BLaER1 treated with 17β-estradiol and CSF1 and Interleukin-3, amounts not matched to agents 10 nM and 100 nM (cell line): Measurements from ENCODE around the gene L2HGDH.
"Not testable (repeated sequence)": the region's sequence is repeated elsewhere in the genome, so short reads cannot be mapped to it uniquely, and the experiment has no call there.

ENCODE experiments used
- H3K27ac ChIP-seq, 11 experiments: shearing (Covaris generic); formaldehyde crosslinking; 2 replicates each; pipeline ENCODE4 v1.8.1; 2022
- H3K27me3 ChIP-seq, 11 experiments: shearing (Covaris generic); formaldehyde crosslinking; 2 replicates each; pipeline ENCODE4 v1.8.1; 2022
- H3K36me3 ChIP-seq, 11 experiments: shearing (Covaris generic); formaldehyde crosslinking; 2 replicates each; pipeline ENCODE4 v1.8.1; 2022
- H3K4me1 ChIP-seq, 10 experiments: shearing (Covaris generic); formaldehyde crosslinking; 2 replicates each; pipeline ENCODE4 v1.8.1; 2022
- H3K4me2 ChIP-seq, 11 experiments: shearing (Covaris generic); formaldehyde crosslinking; 2 replicates each; pipeline ENCODE4 v1.8.1; 2022
- H3K4me3 ChIP-seq, 10 experiments: shearing (Covaris generic); formaldehyde crosslinking; 2 replicates each; pipeline ENCODE4 v1.8.1; 2022
- H3K9ac ChIP-seq, 11 experiments: shearing (Covaris generic); formaldehyde crosslinking; 2 replicates each; pipeline ENCODE4 v1.8.1; 2022
- H3K9me3 ChIP-seq, 11 experiments: shearing (Covaris generic); formaldehyde crosslinking; replicated peaks in 1 of 11; 2 replicates each; pipeline ENCODE4 v1.8.1; 2022
- H4K20me1 ChIP-seq, 11 experiments: shearing (Covaris generic); formaldehyde crosslinking; 2 replicates each; pipeline ENCODE4 v1.8.1; 2022
- Cebpa-rat ChIP-seq, 11 experiments: shearing (Covaris generic); IDR thresholded peaks; 2 replicates each; pipeline ENCODE4 v1.8.1; 2022

Gene L2HGDH

DNA sequence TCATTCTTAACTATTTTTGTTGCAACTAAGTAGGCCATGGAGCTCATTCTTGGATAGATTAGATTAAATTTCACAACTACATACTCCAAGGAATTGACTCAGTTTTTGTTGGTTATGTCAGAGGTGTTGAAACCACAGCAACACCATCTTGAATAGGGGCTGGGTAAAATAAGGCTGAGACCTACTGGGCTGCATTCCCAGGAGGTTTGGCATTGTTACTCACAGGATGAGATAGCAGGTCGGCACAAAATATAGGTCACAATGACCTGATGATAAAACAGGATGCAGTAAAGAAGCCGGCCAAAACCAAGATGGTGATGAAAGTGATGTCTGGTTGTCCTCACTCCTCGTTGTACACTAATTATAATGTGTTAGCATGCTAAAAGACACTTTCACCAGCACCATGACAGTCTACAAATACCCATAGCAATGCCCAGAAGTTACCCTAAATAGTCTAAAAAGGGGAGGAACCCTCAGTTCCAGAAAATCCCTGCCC lies 21.0 kb upstream of the L2HGDH start:
- no peak for TF ChIP-seq Cebpa-rat (IDR thresholded peaks at IDR 0.05)
- no peaks in the 10 kb centered on the region for H3K9me3 ChIP-seq
- H3K36me3 ChIP-seq: peaks cover 5 to 43% (median 20%) of the 10 kb centered on the region in 11 experiments; a peak in 15 of 22 replicates
- peaks cover 17 to 34% (median 22%) of the 10 kb centered on the region in 10 experiments for H3K4me1 ChIP-seq
- H3K27me3 ChIP-seq: no peaks in the 10 kb centered on the region
- no peaks in the 10 kb centered on the region for H4K20me1 ChIP-seq
- 0 out of 22 replicates have a peak overlapping the region, but pooled peaks of 1 of the 11 experiments have one; percentile 16 for H3K27ac ChIP-seq
- no peak overlapping the region for H3K4me3 ChIP-seq
- H3K9ac ChIP-seq: no peak overlapping the region
- H3K4me2 ChIP-seq: peak overlapping the region in 2 of 11 experiments; percentile 1 to 17; a peak in 2 of 22 replicates

DNA sequence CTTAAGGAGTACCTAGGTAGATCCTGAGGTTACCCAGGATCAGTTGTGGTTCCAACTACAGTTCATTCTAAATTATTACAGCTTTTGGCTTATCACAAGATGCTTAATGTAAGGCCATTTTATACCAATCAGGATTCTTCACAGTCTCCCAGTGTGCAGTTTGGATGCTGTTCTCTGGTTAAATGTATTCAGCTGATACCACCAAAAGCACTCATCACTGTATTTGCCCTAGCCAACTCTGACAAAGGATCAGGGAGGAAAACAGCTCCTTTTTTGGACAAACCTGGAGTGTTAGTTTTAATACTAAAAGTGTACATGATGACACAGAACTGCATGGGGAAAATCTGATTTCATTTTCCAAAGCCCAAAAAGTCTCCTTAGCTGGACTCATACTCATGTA lies 19.6 kb upstream of the L2HGDH start:
- H3K4me3 ChIP-seq: no peak overlapping the region
- no peak overlapping the region for H3K9ac ChIP-seq
- H3K27me3 ChIP-seq: no peaks in the 10 kb centered on the region
- peaks cover 13 to 56% (median 27%) of the 10 kb centered on the region in 11 experiments; a peak in 19 of 22 replicates for H3K36me3 ChIP-seq
- no peaks in the 10 kb centered on the region for H4K20me1 ChIP-seq
- no peak for TF ChIP-seq Cebpa-rat (IDR thresholded peaks at IDR 0.05)
- H3K9me3 ChIP-seq: no peaks in the 10 kb centered on the region
- H3K4me1 ChIP-seq: peaks cover 14 to 32% (median 22%) of the 10 kb centered on the region in 10 experiments
- no peak overlapping the region for H3K4me2 ChIP-seq
- H3K27ac ChIP-seq: 0 out of 22 replicates have a peak overlapping the region, but pooled peaks of 1 of the 11 experiments have one; percentile 2

DNA sequence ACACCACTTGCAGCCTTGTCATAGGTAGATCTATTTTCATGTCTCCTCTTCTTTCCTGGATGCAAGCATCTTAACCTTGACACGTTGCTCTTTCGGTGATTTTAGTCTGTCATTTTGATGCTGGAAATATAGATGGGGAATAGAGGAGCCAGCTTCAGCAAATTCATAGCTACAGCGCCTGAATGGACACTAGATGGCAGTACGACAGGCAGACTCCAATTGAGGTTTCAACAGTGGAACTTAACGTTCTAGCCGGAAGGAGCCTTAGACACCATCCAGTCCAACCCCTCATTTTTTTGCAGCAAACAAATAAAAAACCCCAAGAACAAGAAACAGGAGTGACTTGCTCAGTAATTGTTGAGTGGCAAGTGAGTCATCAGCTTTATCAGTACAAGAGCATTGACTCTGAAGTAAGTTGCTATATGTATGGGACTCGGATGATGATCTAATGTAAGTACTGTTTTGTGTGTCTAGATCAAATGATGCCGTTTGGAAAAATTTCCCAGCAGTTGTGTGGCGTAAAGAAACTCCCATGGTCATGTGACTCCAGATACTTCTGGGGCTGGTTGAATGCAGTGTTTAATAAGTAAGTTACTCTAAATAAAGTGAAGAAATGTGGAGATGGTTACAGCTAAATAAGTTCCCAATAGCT lies 9.1 kb upstream of the L2HGDH start:
- Histone ChIP-seq H3K36me3 (peaks cover 26 to 36% (median 33%) of the 10 kb centered on the region in 11 experiments; a peak in 21 of 22 replicates), H3K27me3 (no peaks in the 10 kb centered on the region), H4K20me1 (peaks cover 0 to 26% (median 7%) of the 10 kb centered on the region in 11 experiments; a peak in 10 of 22 replicates), H3K27ac (peak overlapping the region in 3 of 11 experiments; percentile 7 to 30 (median 8); a peak in 5 of 22 replicates), H3K9ac (peak overlapping the region in 3 of 11 experiments; percentile 2 to 12 (median 7); a peak in 1 of 22 replicates), H3K4me1 (peaks cover 4 to 29% (median 14%) of the 10 kb centered on the region in 10 experiments; a peak in 17 of 20 replicates), H3K9me3 (peaks cover 0 to 7% (median under 1%) of the 10 kb centered on the region in 11 experiments; a peak in 8 of 22 replicates), H3K4me2 (peak overlapping the region in 9 of 11 experiments; percentile 4 to 74 (median 23); a peak in 15 of 22 replicates), H3K4me3 (peak overlapping the region in 2 of 10 experiments; percentile 5 to 14; a peak in 3 of 20 replicates)
- TF ChIP-seq Cebpa-rat (IDR thresholded peaks at IDR 0.05): no peak

DNA sequence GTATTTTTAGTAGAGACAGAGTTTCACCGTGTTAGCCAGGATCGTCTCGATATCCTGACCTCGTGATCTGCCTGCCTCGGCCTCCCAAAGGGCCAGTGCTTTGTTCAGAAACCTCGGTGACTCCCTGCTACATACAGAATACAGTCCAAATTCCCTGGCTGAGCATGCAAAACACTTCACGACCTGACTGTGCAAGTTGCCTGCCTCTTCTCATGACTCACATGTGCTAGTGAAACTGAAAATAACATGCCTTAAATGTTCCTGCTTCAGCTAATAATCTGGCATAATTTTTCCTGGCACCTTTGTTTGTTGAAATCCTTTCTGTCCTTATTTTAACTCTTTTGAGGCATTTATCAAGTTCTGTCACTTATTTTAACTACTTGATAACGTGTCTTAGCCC lies 8.3 kb upstream of the L2HGDH start:
- peak overlapping the region in 5 of 11 experiments; percentile 1 to 18 (median 7); a peak in 4 of 22 replicates for H3K9ac ChIP-seq
- no peak overlapping the region for H3K4me3 ChIP-seq
- H3K4me2 ChIP-seq: peak overlapping the region in 4 of 11 experiments; percentile 19 to 44 (median 40); a peak in 8 of 22 replicates
- H3K4me1 ChIP-seq: peaks cover 4 to 29% (median 14%) of the 10 kb centered on the region in 10 experiments; a peak in 17 of 20 replicates
- TF ChIP-seq Cebpa-rat (IDR thresholded peaks at IDR 0.05): no peak
- peaks cover 0 to 26% (median 7%) of the 10 kb centered on the region in 11 experiments; a peak in 10 of 22 replicates for H4K20me1 ChIP-seq
- H3K9me3 ChIP-seq: peaks cover 0 to 16% (median 8%) of the 10 kb centered on the region in 11 experiments; a peak in 10 of 22 replicates
- peak overlapping the region in 1 of 11 experiments; percentile 34; a peak in 3 of 22 replicates for H3K27ac ChIP-seq
- no peaks in the 10 kb centered on the region for H3K27me3 ChIP-seq
- H3K36me3 ChIP-seq: peaks cover 19 to 35% (median 28%) of the 10 kb centered on the region in 11 experiments; a peak in 21 of 22 replicates

DNA sequence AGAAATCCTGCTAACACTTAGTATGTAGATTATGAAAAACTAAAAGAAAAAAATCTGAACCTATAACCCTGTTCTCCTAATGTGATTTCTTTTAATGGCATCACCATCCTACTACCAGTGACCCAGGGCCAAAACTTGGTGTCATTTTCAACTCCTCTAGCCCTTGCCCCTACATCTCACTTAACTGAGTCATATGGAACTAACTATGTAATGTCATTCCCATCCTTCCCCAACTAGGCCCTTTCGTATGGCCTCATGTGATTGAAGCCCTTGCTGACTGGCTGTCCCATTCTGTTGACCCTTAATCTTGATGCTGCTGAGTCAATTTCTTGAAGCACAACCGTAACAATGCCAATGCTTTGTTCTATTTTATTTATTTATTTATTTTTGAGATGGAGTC lies 7.7 kb upstream of the L2HGDH start:
- H3K36me3 ChIP-seq: peaks cover 16 to 35% (median 26%) of the 10 kb centered on the region in 11 experiments
- peak overlapping the region in 1 of 11 experiments; percentile 9; a peak in 2 of 22 replicates for H3K9ac ChIP-seq
- TF ChIP-seq Cebpa-rat (IDR thresholded peaks at IDR 0.05): no peak
- H3K27ac ChIP-seq: no peak overlapping the region
- peak overlapping the region in 4 of 11 experiments; percentile 19 to 44 (median 40); a peak in 3 of 22 replicates for H3K4me2 ChIP-seq
- peaks cover 0 to 20% (median 12%) of the 10 kb centered on the region in 11 experiments; a peak in 15 of 22 replicates for H3K9me3 ChIP-seq
- no peaks in the 10 kb centered on the region for H3K27me3 ChIP-seq
- peaks cover 4 to 29% (median 14%) of the 10 kb centered on the region in 10 experiments; a peak in 17 of 20 replicates for H3K4me1 ChIP-seq
- H4K20me1 ChIP-seq: peaks cover 0 to 26% (median 7%) of the 10 kb centered on the region in 11 experiments; a peak in 10 of 22 replicates
- no peak overlapping the region for H3K4me3 ChIP-seq

DNA sequence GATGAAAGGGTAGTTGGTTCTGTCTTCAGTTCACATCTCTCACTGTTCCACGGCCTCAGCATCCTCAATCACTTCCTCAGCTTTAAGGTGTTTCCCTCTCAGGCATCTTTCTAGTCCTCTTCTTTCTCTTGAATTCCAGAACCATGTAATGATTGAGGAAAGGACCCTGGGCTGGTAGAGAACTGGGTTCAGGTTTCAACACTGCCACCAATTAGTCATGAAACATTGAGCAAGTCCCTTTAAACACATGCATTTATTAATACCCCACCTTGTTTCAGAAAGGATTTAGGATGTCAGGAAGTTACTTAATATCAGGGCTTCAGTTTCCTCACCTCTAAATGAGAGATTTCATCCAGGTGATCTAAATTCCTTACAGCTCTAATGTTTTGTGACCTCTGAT lies 7.3 kb upstream of the L2HGDH start:
- H3K27me3 ChIP-seq: no peaks in the 10 kb centered on the region
- peaks cover 16 to 35% (median 26%) of the 10 kb centered on the region in 11 experiments for H3K36me3 ChIP-seq
- peaks cover 4 to 29% (median 14%) of the 10 kb centered on the region in 10 experiments; a peak in 17 of 20 replicates for H3K4me1 ChIP-seq

DNA sequence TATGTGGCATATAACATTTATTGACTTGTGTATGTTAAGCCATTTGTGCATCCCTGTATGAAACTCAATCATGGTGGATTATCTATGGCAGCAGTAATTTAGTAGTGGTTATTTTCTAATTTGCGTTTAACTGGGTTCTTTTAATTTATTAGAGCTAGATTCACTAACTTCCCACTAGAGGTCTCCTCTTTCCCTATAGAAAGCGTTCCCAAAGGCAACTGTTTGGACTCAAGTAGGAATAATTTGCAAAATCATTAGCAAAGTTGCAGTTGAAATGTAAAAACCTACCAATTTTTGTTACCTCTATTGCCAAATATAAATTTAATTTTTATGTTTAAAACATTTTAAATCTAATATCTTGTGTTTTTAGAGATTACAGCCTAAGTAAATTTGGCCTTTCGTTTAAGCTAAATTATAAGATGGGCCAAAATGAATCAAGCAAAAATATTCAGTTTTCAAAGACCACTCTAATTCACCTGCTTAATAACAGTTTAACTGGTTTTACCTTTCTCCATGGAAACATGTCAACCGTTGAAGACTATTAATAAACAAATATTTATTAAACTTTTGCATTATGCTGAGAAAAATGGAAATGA lies 6.1 kb upstream of the L2HGDH start:
- no peak overlapping the region for H3K27ac ChIP-seq

More for the DNA sequence above, 7.3 kb upstream of the L2HGDH start:
- Histone ChIP-seq H3K27ac (no peak overlapping the region), H4K20me1 (peaks cover 0 to 26% (median 7%) of the 10 kb centered on the region in 11 experiments; a peak in 10 of 22 replicates), H3K9ac (peak overlapping the region in 1 of 11 experiments; percentile 9; a peak in 1 of 22 replicates), H3K4me3 (no peak overlapping the region), H3K4me2 (peak overlapping the region in 2 of 11 experiments; percentile 10 to 44; a peak in 1 of 22 replicates), H3K9me3 (peaks cover 0 to 24% (median 16%) of the 10 kb centered on the region in 11 experiments; a peak in 19 of 22 replicates)
- TF ChIP-seq Cebpa-rat (IDR thresholded peaks at IDR 0.05): no peak

DNA sequence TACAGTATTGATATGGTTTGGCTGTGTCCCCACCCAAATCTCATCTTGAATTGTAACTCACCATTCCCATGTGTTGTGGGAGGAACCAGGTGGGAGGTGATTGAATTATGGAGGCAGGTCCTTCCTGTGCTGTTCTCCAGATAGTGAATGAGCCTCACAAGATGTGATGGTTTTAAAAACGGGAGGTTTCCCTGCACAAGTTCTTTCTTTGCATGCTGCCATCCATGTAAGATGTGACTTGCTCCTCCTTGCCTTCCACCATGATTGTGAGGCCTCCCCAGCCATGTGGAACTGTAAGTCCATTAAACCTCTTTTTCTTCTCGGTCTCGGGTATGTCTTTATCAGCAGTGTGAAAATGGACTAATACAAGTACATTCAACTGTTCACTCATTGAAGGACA lies 2.1 kb upstream of the L2HGDH start:
- peaks cover 17 to 26% (median 23%) of the 10 kb centered on the region in 10 experiments for H3K4me1 ChIP-seq
- H4K20me1 ChIP-seq: peaks cover 0 to 16% (median 0%) of the 10 kb centered on the region in 11 experiments; a peak in 8 of 22 replicates
- H3K27me3 ChIP-seq, H3K9ac ChIP-seq, H3K4me2 ChIP-seq, H3K4me3 ChIP-seq, H3K27ac ChIP-seq: not testable (repeated sequence)
- H3K9me3 ChIP-seq: peaks cover 0 to 32% (median 24%) of the 10 kb centered on the region in 11 experiments; a peak in 20 of 22 replicates
- H3K36me3 ChIP-seq: peaks cover 0 to 30% (median 18%) of the 10 kb centered on the region in 11 experiments; a peak in 20 of 22 replicates

More for the DNA sequence above, 6.1 kb upstream of the L2HGDH start:
- peaks cover 0 to 32% (median 24%) of the 10 kb centered on the region in 11 experiments; a peak in 20 of 22 replicates for H3K9me3 ChIP-seq
- no peak for TF ChIP-seq Cebpa-rat (IDR thresholded peaks at IDR 0.05)
- H3K27me3 ChIP-seq: no peaks in the 10 kb centered on the region
- no peak overlapping the region for H3K9ac ChIP-seq
- peaks cover 0 to 26% (median 7%) of the 10 kb centered on the region in 11 experiments; a peak in 10 of 22 replicates for H4K20me1 ChIP-seq
- H3K4me3 ChIP-seq: no peak overlapping the region
- peaks cover 9 to 34% (median 18%) of the 10 kb centered on the region in 10 experiments for H3K4me1 ChIP-seq
- peaks cover 8 to 37% (median 25%) of the 10 kb centered on the region in 11 experiments for H3K36me3 ChIP-seq
- H3K4me2 ChIP-seq: no peak overlapping the region
